Heart right ventricle (tissue), 16 donors: ENCODE measurements around the gene PLSCR3. TPM values are rescaled to one million over a fixed set of nuclear protein-coding genes. Genes with fewer than 3 reads are reported as not detected.

Experiments
- ATAC-seq, 8 donors: fragments of 200-7000 bp; cut with Tn5 transposase; one replicate each; pipeline ENCODE4 v1.9.1; 2020; ENCODE audit warnings: mild to moderate bottlenecking in 8 of 8, moderate library complexity in 8 of 8, moderate number of reproducible peaks in 1 of 8
- DNase-seq, 2 donors: peaks; one replicate each; pipeline ENCODE4 v3.0.0-alpha.2; 2020
- H3K27ac ChIP-seq, 10 donors: fragments of 200-600 bp; sonication (generic) in 2 of 10; one replicate each; pipeline versions ENCODE4 v1.5.0 to v1.8.0; 2020 to 2022; ENCODE audit warnings: mild to moderate bottlenecking in 3 of 10
- H3K27me3 ChIP-seq, 7 donors: fragments of 200-600 bp; one replicate each; pipeline ENCODE4 v1.8.0; 2021 to 2022; ENCODE audit warnings: mild to moderate bottlenecking in 2 of 7
- H3K36me3 ChIP-seq, 9 donors: fragments of 200-600 bp; sonication (generic) in 1 of 9; one replicate each; pipeline versions ENCODE4 v1.5.0 to v1.8.0; 2020 to 2022; ENCODE audit warnings: mild to moderate bottlenecking in 2 of 9
- H3K4me1 ChIP-seq, 9 donors: fragments of 200-600 bp; sonication (generic) in 1 of 9; one replicate each; pipeline versions ENCODE4 v1.5.0 to v1.8.0; 2020 to 2022; ENCODE audit warnings: mild to moderate bottlenecking in 4 of 9
- H3K4me3 ChIP-seq, 10 donors: fragments of 200-600 bp; sonication (generic) in 2 of 10; one replicate each; pipeline versions ENCODE4 v1.5.0 to v1.8.0; 2020 to 2022; ENCODE audit warnings: mild to moderate bottlenecking in 7 of 10, moderate library complexity in 2 of 10
- H3K9me3 ChIP-seq, 11 donors: fragments of 200-600 bp in 10 of 11; sonication (generic) in 2 of 11; one replicate each; pipeline versions ENCODE4 v1.5.0 to v1.8.0; 2013 to 2022; ENCODE audit warnings: mild to moderate bottlenecking in 2 of 11, control low read depth in 1 of 11, moderate library complexity in 1 of 11
- CTCF ChIP-seq, 9 donors: fragments of 200-600 bp; sonication (generic) in 2 of 9; IDR thresholded peaks; one replicate each; pipeline versions ENCODE4 v1.5.0 to v1.8.0; 2021 to 2022; ENCODE audit warnings: antibody characterized with exemption in 9 of 9, mild to moderate bottlenecking in 5 of 9, moderate library complexity in 1 of 9
- WGBS, 2 donors: extraction: QIAGEN DNeasy Blood & Tissue Kit; methylation state at CpG; one replicate each; pipeline ENCODE4 v1.1.7; 2013; ENCODE audit warnings: inconsistent platforms in 1 of 2; 5-methylcytosine and 5-hydroxymethylcytosine counted together
- intact Hi-C, 10 donors: fragments of 100-400 bp; cut with DNase I; formaldehyde crosslinking; loops; one replicate each; pipeline versions ENCODE4 v1.11.1 to v1.14.2; 2022
- polyA plus RNA-seq, 2 donors: library from polyadenylated mRNA; stranded (reverse); fragments of 200-250 nt; gene quantifications; one replicate each; pipeline ENCODE4 v1.2.3, GENCODE V29; 2013
- total RNA-seq, 10 donors: library from RNA; stranded (reverse); fragmentation: NEBNext Ultra II Directional in 3 of 10; extraction: Animal tissue kit (Norgen Biotek cat#: 25700) in 3 of 10; gene quantifications; one replicate each; pipeline versions ENCODE4 v1.2.1 to v1.2.4, GENCODE V29; 2021 to 2023
- donor health status: Arrhythmogenic right ventricular cardiomyopathy.
- donor health status: ischemic (EF 13 %, LVEDD 7.1; RV severe dilation, severe dysfunction).
- donor health status: healthy with polysubstance abuse.
- donor health status: DM: no; HTN: yes; CAD: no.
- donor health status: DM: no; HTN: no; CAD: no.
- donor health status: ischemic (EF 25% LVEDD 6.9; RV normal size, moderate dysfunction).
- donor health status: ischemic (EF 25% LVEDD 5.7; RV mildly dilated, moderate dysfunction).
- donor health status: healthy.
- donor health status: DM: yes; HTN: yes; CAD: no.
- donor health status: Ischemic cardiomyopathy.
- donor health status: ischemic (EF 35%, LVEDD 5.7; RV mildly dilated, moderate dysfunction).
- donor health status: nonischemic (EF 11% LVEDD 7.7; RV severe dilation, severe dysfunction).
- donor health status: DM: yes; HTN: yes; CAD: no.
- donor health status: PGD.
- donor health status: ischemic (EF 29% LVEDD 5.4; RV normal size, mild dysfunction).
- donor health status: nonischemic (EF 23%, LVEDD 6.1; RV moderate dilation, normal function).

PLSCR3 gene
- total and polyA plus RNA-seq, 12 donors: 14.4 to 32.9 (median 17.7) TPM

GRCh38 chr17:7438656-7439460 is 44.5 kb upstream of the PLSCR3 start:
- DNase-seq (no peak), ATAC-seq (no peak)
- WGBS, 2 donors: 54 to 57% methylated on average over 11 of the region's 11 CpGs
- intact Hi-C loops: loop anchor here (1.0 to 10.0 kb wide), 13 partner anchors 15 to 148 kb away; partner anchors contain the start of genes KCTD11 (in 5 of the 10), TMEM95 (in 4 of the 10), ZBTB4 (in 3 of the 10) and SENP3 (in 2 of the 10)
- peaks cover 24 to 65% (median 52%) of the 10 kb centered on the region in 9 donors for H3K4me1 ChIP-seq
- H3K27ac ChIP-seq: peak overlapping the region in 5 of 10 donors; percentile 47 to 78 (median 70)
- H3K9me3 ChIP-seq: no peaks in the 10 kb centered on the region
- no peak for TF ChIP-seq CTCF (IDR thresholded peaks at IDR 0.05)
- no peaks in the 10 kb centered on the region for H3K36me3 ChIP-seq
- peaks cover 0 to 42% (median 12%) of the 10 kb centered on the region in 7 donors for H3K27me3 ChIP-seq
- peak overlapping the region in 9 of 10 donors; percentile 43 to 66 (median 54) for H3K4me3 ChIP-seq

- intact Hi-C loops: loop anchor here (1.0 to 10.0 kb wide), 17 partner anchors 16 to 149 kb away; partner anchors contain the start of genes KCTD11 (in 5 of the 10), SENP3 (in 4 of the 10), TMEM95 (in 4 of the 10) and ZBTB4 (in 3 of the 10)
- 10 to 14% methylated on average over 48 of the region's 48 CpGs for WGBS, 2 donors
- H3K27me3 ChIP-seq: peaks cover 0 to 42% (median 12%) of the 10 kb centered on the region in 7 donors
- H3K4me3 ChIP-seq: peak overlapping the region in 9 of 10 donors; percentile 43 to 66 (median 54)
- no peak for TF ChIP-seq CTCF (IDR thresholded peaks at IDR 0.05)
- ATAC-seq: peak; percentile 5 to 28 (median 18)
- H3K4me1 ChIP-seq: peaks cover 24 to 65% (median 52%) of the 10 kb centered on the region in 9 donors
- H3K9me3 ChIP-seq: no peaks in the 10 kb centered on the region
- H3K27ac ChIP-seq: peak overlapping the region in 8 of 10 donors; percentile 37 to 78 (median 69)
- H3K36me3 ChIP-seq: no peaks in the 10 kb centered on the region
- peak; percentile 74 to 82 for DNase-seq
These were observed 43.8 kb upstream of the PLSCR3 start for GRCh38 chr17:7437950-7438614.

- Histone ChIP-seq H3K27me3 (peaks cover 0 to 42% (median 12%) of the 10 kb centered on the region in 7 donors), H3K27ac (peak overlapping the region in 8 of 10 donors; percentile 37 to 78 (median 68)), H3K9me3 (no peaks in the 10 kb centered on the region), H3K36me3 (no peaks in the 10 kb centered on the region), H3K4me3 (peak overlapping the region in 9 of 10 donors; percentile 43 to 66 (median 54)), H3K4me1 (peaks cover 24 to 65% (median 52%) of the 10 kb centered on the region in 9 donors)
- DNase-seq (no peak), ATAC-seq (peak in 2 of 8 donors; percentile 1 to 5)
- TF ChIP-seq CTCF (IDR thresholded peaks at IDR 0.05): no peak
- intact Hi-C loops: loop anchor here (1.0 to 10.0 kb wide), 15 partner anchors 35 to 150 kb away; partner anchors contain the start of genes KCTD11 (in 5 of the 10), SENP3 (in 4 of the 10), TMEM95 (in 4 of the 10) and ZBTB4 (in 3 of the 10)
- WGBS, 2 donors: 23 to 25% methylated on average over 31 of the region's 31 CpGs
These were observed 43.1 kb upstream of the PLSCR3 start for GRCh38 chr17:7437369-7437863.
